GM21390 (cell line): Measurements from ENCODE around the gene PLXNB2.

Experiments used
- ATAC-seq: cut with Tn5 transposase; IDR thresholded peaks from one replicate; pipeline ENCODE4 v1.9.1; 2021; ENCODE audit not compliant: unreplicated experiment

The PLXNB2 gene

GRCh38 chr22:50299785-50300619 is 7.4 kb downstream of the PLXNB2 start:
- ATAC-seq: no peak

- ATAC-seq: no peak
Measured at GRCh38 chr22:50298937-50299784, 8.3 kb downstream of the PLXNB2 start.

- no peak for ATAC-seq
Measured at GRCh38 chr22:50298266-50298637, 9.2 kb downstream of the PLXNB2 start.

GRCh38 chr22:50297510-50298265 is 9.8 kb downstream of the PLXNB2 start:
- ATAC-seq: no peak

- no peak for ATAC-seq
Measured at GRCh38 chr22:50296658-50297490, 10.6 kb downstream of the PLXNB2 start.

GRCh38 chr22:50294319-50294656 is 13.2 kb downstream of the PLXNB2 start:
- no peak for ATAC-seq

- ATAC-seq: no peak
Measured at GRCh38 chr22:50293441-50294318, 13.8 kb downstream of the PLXNB2 start.

GRCh38 chr22:50292643-50293440 is 14.6 kb downstream of the PLXNB2 start:
- ATAC-seq: no peak

GRCh38 chr22:50289942-50290630 is 17.4 kb downstream of the PLXNB2 start:
- no peak for ATAC-seq

- no peak for ATAC-seq
Measured at GRCh38 chr22:50289151-50289941, 18.1 kb downstream of the PLXNB2 start.

- no peak for ATAC-seq
Measured at GRCh38 chr22:50287731-50288130, 19.7 kb downstream of the PLXNB2 start.

- ATAC-seq: no peak
Measured at GRCh38 chr22:50286701-50287318, 20.6 kb downstream of the PLXNB2 start.

- no peak for ATAC-seq
Measured at GRCh38 chr22:50286275-50286674, 21.2 kb downstream of the PLXNB2 start.

- no peak for ATAC-seq
Measured at GRCh38 chr22:50285568-50286229, 21.7 kb downstream of the PLXNB2 start.

- ATAC-seq: no peak
Measured at GRCh38 chr22:50284479-50284878, 23.0 kb downstream of the PLXNB2 start.

- ATAC-seq: no peak
Measured at GRCh38 chr22:50283821-50284220, 23.6 kb downstream of the PLXNB2 start.
